ENCODE results near the gene NEK4.

NEK4 gene

DNA sequence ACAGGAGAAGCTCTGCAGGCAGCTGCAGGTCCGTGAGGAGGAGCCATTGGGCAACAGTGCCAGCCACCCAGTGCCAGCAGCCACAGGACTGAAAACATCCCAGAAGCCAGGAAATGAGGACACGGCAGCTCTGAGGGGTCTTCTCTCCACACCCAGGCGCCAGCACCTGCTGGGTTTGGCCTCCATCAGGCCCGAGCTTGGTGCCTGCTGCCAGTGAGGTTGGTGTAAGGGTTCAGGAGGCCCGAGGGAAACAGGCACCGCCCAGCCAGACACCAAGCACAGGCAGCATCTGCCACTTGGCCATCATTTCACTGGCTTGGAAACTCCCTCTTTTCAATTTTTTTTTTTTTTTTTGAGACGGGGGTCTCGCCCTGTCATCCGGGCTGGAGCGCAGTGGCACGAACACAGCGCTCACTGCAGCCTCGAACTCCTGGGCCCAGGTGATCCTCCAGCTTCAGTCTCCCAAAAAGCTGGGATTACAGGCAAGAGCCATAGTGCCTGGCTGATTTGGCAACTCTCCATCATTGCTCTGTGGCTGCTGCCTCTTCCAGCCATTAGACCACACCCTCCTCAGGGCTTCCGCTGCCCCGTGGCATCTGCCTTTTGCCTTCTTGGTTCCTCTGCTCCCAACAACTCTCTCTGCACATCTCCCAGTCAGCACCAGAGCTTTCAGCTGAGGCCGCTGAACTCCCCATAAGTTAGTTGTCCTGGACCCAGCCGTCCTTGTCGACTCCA, 22.4 kb upstream of the NEK4 start:
- no peaks in the 10 kb centered on the region for H3K79me2 ChIP-seq (ENCODE audit: control insufficient read depth, insufficient read depth, low read length, poor library complexity)
- DNase-seq = no peak
- H4K8ac ChIP-seq (ENCODE audit: low read depth, low read length) = no peak overlapping the region
- H3K27ac ChIP-seq (ENCODE audit: low read depth, low read length) = no peak overlapping the region
- no peak overlapping the region for H4K91ac ChIP-seq (ENCODE audit: low read depth, low read length)
- H3K18ac ChIP-seq (ENCODE audit: low read length) = no peak overlapping the region
- H3K36me3 ChIP-seq (ENCODE audit: control insufficient read depth in 1 of 2, insufficient read depth in 2 of 2, low read length in 2 of 2) = no peaks in the 10 kb centered on the region
- no peak overlapping the region for H2BK5ac ChIP-seq (ENCODE audit: low read depth, low read length, poor library complexity)
- H2AK5ac ChIP-seq (ENCODE audit: low read length) = no peak overlapping the region
- H2BK12ac ChIP-seq (ENCODE audit: low read length) = no peak overlapping the region
- H3K9me3 ChIP-seq (ENCODE audit: insufficient read depth, low read depth, low read length) = no peaks in the 10 kb centered on the region
- H3K27me3 ChIP-seq (ENCODE audit: insufficient read depth, low read length) = no peaks in the 10 kb centered on the region
- H3K79me1 ChIP-seq (ENCODE audit: low read length) = no peaks in the 10 kb centered on the region
- no peaks in the 10 kb centered on the region for H3K4me1 ChIP-seq (ENCODE audit: control insufficient read depth in 1 of 2, insufficient read depth in 2 of 2, low read length in 2 of 2)
- H3K4ac ChIP-seq (ENCODE audit: low read depth, low read length) = no peak overlapping the region
- no peak overlapping the region for H2AFZ ChIP-seq (ENCODE audit: insufficient read depth, low read length, poor library complexity)
- H3K14ac ChIP-seq (ENCODE audit: low read length) = no peak overlapping the region
- H3K23ac ChIP-seq (ENCODE audit: low read length) = no peak overlapping the region
- H4K12ac ChIP-seq (ENCODE audit: low read depth, low read length) = no peak overlapping the region
- H3K9ac ChIP-seq (ENCODE audit: low read length) = no peak overlapping the region
- no peak overlapping the region for H2BK120ac ChIP-seq (ENCODE audit: insufficient read depth, low read length, poor library complexity)
- no peak overlapping the region for H3K4me3 ChIP-seq (ENCODE audit: low read depth, low read length)
- no peak overlapping the region for H3K4me2 ChIP-seq (ENCODE audit: low read length)
- no CpG with 5 or more reads among the region's 18 CpGs for WGBS (ENCODE audit: extremely low coverage, insufficient coverage, insufficient read length)

DNA sequence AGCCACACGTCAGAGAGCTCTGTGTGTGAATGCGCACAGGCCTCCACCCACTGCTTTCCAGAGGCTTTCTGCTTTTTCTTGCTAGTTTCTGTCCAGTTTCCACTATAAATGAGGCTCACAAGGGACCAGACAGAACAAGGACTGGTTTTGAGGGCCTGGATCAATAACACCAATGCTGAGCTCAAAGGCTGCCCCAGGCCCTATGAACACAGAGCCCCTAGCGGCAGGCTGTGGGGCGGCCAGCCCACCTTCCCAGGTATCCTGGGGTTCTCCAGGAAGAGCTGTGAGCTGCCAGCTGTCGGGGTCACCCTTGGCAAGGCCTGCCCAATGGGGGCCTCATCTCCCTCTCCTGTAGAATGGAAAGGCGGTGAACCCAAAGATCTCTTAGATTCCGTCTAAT, 21.7 kb upstream of the NEK4 start:
- H3K4me3 ChIP-seq (ENCODE audit: low read depth, low read length) = no peak overlapping the region
- H3K4ac ChIP-seq (ENCODE audit: low read depth, low read length) = no peak overlapping the region
- H3K36me3 ChIP-seq (ENCODE audit: control insufficient read depth in 1 of 2, insufficient read depth in 2 of 2, low read length in 2 of 2) = no peaks in the 10 kb centered on the region
- DNase-seq = no peak
- no peak overlapping the region for H2BK12ac ChIP-seq (ENCODE audit: low read length)
- H3K9ac ChIP-seq (ENCODE audit: low read length) = no peak overlapping the region
- no CpG with 5 or more reads among the region's 7 CpGs for WGBS (ENCODE audit: extremely low coverage, insufficient coverage, insufficient read length)
- no peak overlapping the region for H4K12ac ChIP-seq (ENCODE audit: low read depth, low read length)
- H3K27me3 ChIP-seq (ENCODE audit: insufficient read depth, low read length) = no peaks in the 10 kb centered on the region
- no peak overlapping the region for H2AFZ ChIP-seq (ENCODE audit: insufficient read depth, low read length, poor library complexity)
- no peak overlapping the region for H3K4me2 ChIP-seq (ENCODE audit: low read length)
- H4K8ac ChIP-seq (ENCODE audit: low read depth, low read length) = no peak overlapping the region
- H3K23ac ChIP-seq (ENCODE audit: low read length) = no peak overlapping the region
- no peaks in the 10 kb centered on the region for H3K79me2 ChIP-seq (ENCODE audit: control insufficient read depth, insufficient read depth, low read length, poor library complexity)
- H3K4me1 ChIP-seq (ENCODE audit: control insufficient read depth in 1 of 2, insufficient read depth in 2 of 2, low read length in 2 of 2) = no peaks in the 10 kb centered on the region
- H2BK5ac ChIP-seq (ENCODE audit: low read depth, low read length, poor library complexity) = no peak overlapping the region
- no peaks in the 10 kb centered on the region for H3K9me3 ChIP-seq (ENCODE audit: insufficient read depth, low read depth, low read length)
- no peak overlapping the region for H2AK5ac ChIP-seq (ENCODE audit: low read length)
- no peak overlapping the region for H3K18ac ChIP-seq (ENCODE audit: low read length)
- no peak overlapping the region for H2BK120ac ChIP-seq (ENCODE audit: insufficient read depth, low read length, poor library complexity)
- no peak overlapping the region for H4K91ac ChIP-seq (ENCODE audit: low read depth, low read length)
- no peak overlapping the region for H3K14ac ChIP-seq (ENCODE audit: low read length)
- no peak overlapping the region for H3K27ac ChIP-seq (ENCODE audit: low read depth, low read length)
- H3K79me1 ChIP-seq (ENCODE audit: low read length) = no peaks in the 10 kb centered on the region

GRCh38 chr3:52791928-52792327, 21.2 kb upstream of the NEK4 start:
- Histone ChIP-seq H3K79me2 (ENCODE audit: control insufficient read depth, insufficient read depth, low read length, poor library complexity) (no peaks in the 10 kb centered on the region), H3K79me1 (ENCODE audit: low read length) (no peaks in the 10 kb centered on the region), H4K8ac (ENCODE audit: low read depth, low read length) (no peak overlapping the region), H3K9me3 (ENCODE audit: insufficient read depth, low read depth, low read length) (no peaks in the 10 kb centered on the region), H3K18ac (ENCODE audit: low read length) (no peak overlapping the region), H3K4me2 (ENCODE audit: low read length) (no peak overlapping the region), H3K36me3 (ENCODE audit: control insufficient read depth in 1 of 2, insufficient read depth in 2 of 2, low read length in 2 of 2) (no peaks in the 10 kb centered on the region), H4K91ac (ENCODE audit: low read depth, low read length) (no peak overlapping the region), H2BK12ac (ENCODE audit: low read length) (no peak overlapping the region), H3K23ac (ENCODE audit: low read length) (no peak overlapping the region), H3K4me1 (ENCODE audit: control insufficient read depth in 1 of 2, insufficient read depth in 2 of 2, low read length in 2 of 2) (no peaks in the 10 kb centered on the region), H2AK5ac (ENCODE audit: low read length) (no peak overlapping the region), H4K12ac (ENCODE audit: low read depth, low read length) (no peak overlapping the region), H3K4me3 (ENCODE audit: low read depth, low read length) (no peak overlapping the region), H3K4ac (ENCODE audit: low read depth, low read length) (no peak overlapping the region), H3K14ac (ENCODE audit: low read length) (no peak overlapping the region), H2AFZ (ENCODE audit: insufficient read depth, low read length, poor library complexity) (no peak overlapping the region), H3K27ac (ENCODE audit: low read depth, low read length) (no peak overlapping the region), H2BK5ac (ENCODE audit: low read depth, low read length, poor library complexity) (no peak overlapping the region), H3K27me3 (ENCODE audit: insufficient read depth, low read length) (no peaks in the 10 kb centered on the region), H2BK120ac (ENCODE audit: insufficient read depth, low read length, poor library complexity) (no peak overlapping the region), H3K9ac (ENCODE audit: low read length) (no peak overlapping the region)
- no CpG with 5 or more reads among the region's 4 CpGs for WGBS (ENCODE audit: extremely low coverage, insufficient coverage, insufficient read length)
- no peak for DNase-seq

DNA sequence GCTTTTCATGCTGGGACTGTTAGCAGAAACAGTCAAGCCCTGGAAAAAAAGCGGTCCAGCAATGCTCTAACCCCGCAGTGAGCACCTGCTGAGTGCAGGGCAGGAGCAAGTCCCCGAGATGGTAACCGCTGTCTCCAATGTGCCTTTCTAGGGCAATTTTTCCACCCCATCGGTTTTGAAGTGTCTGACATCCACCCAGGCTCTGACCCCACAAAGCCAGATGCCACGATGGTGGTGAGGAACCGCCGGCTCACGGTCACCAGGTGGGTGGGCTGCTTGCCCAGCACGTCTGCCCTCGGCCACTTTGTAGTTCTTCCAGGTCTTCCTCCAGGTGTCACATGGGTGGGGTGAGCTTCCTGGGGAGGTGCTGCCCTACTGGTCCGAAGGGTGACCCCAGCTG, 20.6 kb upstream of the NEK4 start:
- no CpG with 5 or more reads among the region's 12 CpGs for WGBS (ENCODE audit: extremely low coverage, insufficient coverage, insufficient read length)
- H3K9me3 ChIP-seq (ENCODE audit: insufficient read depth, low read depth, low read length) = no peaks in the 10 kb centered on the region
- H3K79me2 ChIP-seq (ENCODE audit: control insufficient read depth, insufficient read depth, low read length, poor library complexity) = no peaks in the 10 kb centered on the region
- no peak overlapping the region for H4K8ac ChIP-seq (ENCODE audit: low read depth, low read length)
- no peak overlapping the region for H2BK12ac ChIP-seq (ENCODE audit: low read length)
- H2AFZ ChIP-seq (ENCODE audit: insufficient read depth, low read length, poor library complexity) = no peak overlapping the region
- no peak overlapping the region for H4K12ac ChIP-seq (ENCODE audit: low read depth, low read length)
- no peak overlapping the region for H3K4me3 ChIP-seq (ENCODE audit: low read depth, low read length)
- H2AK5ac ChIP-seq (ENCODE audit: low read length) = no peak overlapping the region
- no peak overlapping the region for H3K9ac ChIP-seq (ENCODE audit: low read length)
- H3K14ac ChIP-seq (ENCODE audit: low read length) = no peak overlapping the region
- no peaks in the 10 kb centered on the region for H3K4me1 ChIP-seq (ENCODE audit: control insufficient read depth in 1 of 2, insufficient read depth in 2 of 2, low read length in 2 of 2)
- no peak overlapping the region for H4K91ac ChIP-seq (ENCODE audit: low read depth, low read length)
- H3K27ac ChIP-seq (ENCODE audit: low read depth, low read length) = no peak overlapping the region
- no peak for DNase-seq
- no peaks in the 10 kb centered on the region for H3K27me3 ChIP-seq (ENCODE audit: insufficient read depth, low read length)
- no peak overlapping the region for H3K4me2 ChIP-seq (ENCODE audit: low read length)
- no peak overlapping the region for H3K4ac ChIP-seq (ENCODE audit: low read depth, low read length)
- H3K18ac ChIP-seq (ENCODE audit: low read length) = no peak overlapping the region
- H2BK120ac ChIP-seq (ENCODE audit: insufficient read depth, low read length, poor library complexity) = no peak overlapping the region
- no peak overlapping the region for H2BK5ac ChIP-seq (ENCODE audit: low read depth, low read length, poor library complexity)
- no peaks in the 10 kb centered on the region for H3K79me1 ChIP-seq (ENCODE audit: low read length)
- no peaks in the 10 kb centered on the region for H3K36me3 ChIP-seq (ENCODE audit: control insufficient read depth in 1 of 2, insufficient read depth in 2 of 2, low read length in 2 of 2)
- no peak overlapping the region for H3K23ac ChIP-seq (ENCODE audit: low read length)
